Fibroblast of skin of left biceps (primary cell): ENCODE data around the gene PLD4.
"Not testable (repeated sequence)": the region's sequence is repeated elsewhere in the genome, so short reads cannot be mapped to it uniquely, and the experiment has no call there.

ENCODE experiments used
- DNase-seq, 2 experiments: peaks; one replicate each; pipeline ENCODE4 v3.0.0-alpha.2; 2013; ENCODE audit warnings: low read depth in 2 of 2

PLD4 gene

GRCh38 chr14:104940526-104941150 is 16.0 kb downstream of the PLD4 start:
- DNase-seq: no peak

- DNase-seq: no peak
Observed at GRCh38 chr14:104941508-104942365, 17.1 kb downstream of the PLD4 start.

GRCh38 chr14:104942586-104942985 is 17.9 kb downstream of the PLD4 start:
- no peak for DNase-seq

- DNase-seq: not testable (repeated sequence)
Observed at GRCh38 chr14:104943216-104944015, 18.7 kb downstream of the PLD4 start.

GRCh38 chr14:104944016-104944308 is 19.3 kb downstream of the PLD4 start:
- DNase-seq: not testable (repeated sequence)

GRCh38 chr14:104944436-104945205 is 19.9 kb downstream of the PLD4 start:
- DNase-seq: not testable (repeated sequence)

GRCh38 chr14:104945266-104945665 is 20.6 kb downstream of the PLD4 start:
- not testable (repeated sequence) for DNase-seq

GRCh38 chr14:104945986-104946965 is 21.6 kb downstream of the PLD4 start:
- not testable (repeated sequence) for DNase-seq

DNA sequence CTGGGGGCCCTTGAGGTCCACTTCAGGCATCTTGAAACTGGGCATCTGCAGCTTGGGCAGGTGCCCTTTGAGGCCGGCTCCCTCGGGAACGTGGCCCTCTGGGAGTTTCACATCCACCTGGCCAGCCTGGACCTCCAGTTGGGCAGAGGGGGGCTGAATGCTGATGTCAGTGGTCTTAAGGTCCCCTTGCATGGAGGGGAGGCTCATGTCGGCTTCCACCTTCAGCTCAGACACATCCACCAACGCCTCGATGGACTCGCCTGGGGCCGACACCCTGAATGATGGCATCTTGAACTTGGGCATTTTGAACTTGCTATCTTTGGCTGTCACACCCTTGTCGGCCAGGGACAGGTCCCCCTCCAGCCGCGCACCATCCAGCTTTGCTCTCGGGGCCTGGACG is 22.5 kb downstream of the PLD4 start:
- DNase-seq: not testable (repeated sequence)

GRCh38 chr14:104947881-104948735 is 23.4 kb downstream of the PLD4 start:
- not testable (repeated sequence) for DNase-seq

GRCh38 chr14:104948736-104949031 is 24.0 kb downstream of the PLD4 start:
- no peak for DNase-seq

DNA sequence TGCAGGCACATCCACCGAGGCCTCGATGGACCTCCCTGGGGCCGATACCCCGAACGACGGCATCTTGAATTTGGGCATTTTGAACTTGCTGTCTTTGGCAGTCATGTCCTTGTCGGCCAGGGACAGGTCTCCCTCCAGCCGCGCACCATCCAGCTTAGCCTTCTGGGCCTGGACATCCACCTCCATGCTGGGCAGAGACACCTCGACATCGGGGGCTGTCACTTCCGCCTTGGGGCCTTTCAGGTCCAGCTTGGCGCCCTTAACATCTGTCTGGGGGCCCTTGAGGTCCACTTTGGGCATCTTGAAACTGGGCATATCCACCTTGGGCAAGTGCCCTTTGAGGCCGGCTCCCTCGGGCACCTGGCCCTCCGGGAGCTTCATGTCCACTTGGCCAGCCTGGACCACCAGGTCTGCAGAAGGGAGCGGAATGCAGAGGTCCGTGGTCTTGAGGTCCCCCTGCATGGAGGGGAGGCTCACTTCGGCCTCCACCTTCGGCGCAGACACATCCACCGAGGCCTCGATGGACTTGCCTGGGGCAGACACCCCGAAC is 24.8 kb downstream of the PLD4 start:
- DNase-seq: not testable (repeated sequence)

GRCh38 chr14:104950021-104950420 is 25.3 kb downstream of the PLD4 start:
- DNase-seq: no peak

GRCh38 chr14:104950701-104951100 is 26.0 kb downstream of the PLD4 start:
- DNase-seq: not testable (repeated sequence)

DNA sequence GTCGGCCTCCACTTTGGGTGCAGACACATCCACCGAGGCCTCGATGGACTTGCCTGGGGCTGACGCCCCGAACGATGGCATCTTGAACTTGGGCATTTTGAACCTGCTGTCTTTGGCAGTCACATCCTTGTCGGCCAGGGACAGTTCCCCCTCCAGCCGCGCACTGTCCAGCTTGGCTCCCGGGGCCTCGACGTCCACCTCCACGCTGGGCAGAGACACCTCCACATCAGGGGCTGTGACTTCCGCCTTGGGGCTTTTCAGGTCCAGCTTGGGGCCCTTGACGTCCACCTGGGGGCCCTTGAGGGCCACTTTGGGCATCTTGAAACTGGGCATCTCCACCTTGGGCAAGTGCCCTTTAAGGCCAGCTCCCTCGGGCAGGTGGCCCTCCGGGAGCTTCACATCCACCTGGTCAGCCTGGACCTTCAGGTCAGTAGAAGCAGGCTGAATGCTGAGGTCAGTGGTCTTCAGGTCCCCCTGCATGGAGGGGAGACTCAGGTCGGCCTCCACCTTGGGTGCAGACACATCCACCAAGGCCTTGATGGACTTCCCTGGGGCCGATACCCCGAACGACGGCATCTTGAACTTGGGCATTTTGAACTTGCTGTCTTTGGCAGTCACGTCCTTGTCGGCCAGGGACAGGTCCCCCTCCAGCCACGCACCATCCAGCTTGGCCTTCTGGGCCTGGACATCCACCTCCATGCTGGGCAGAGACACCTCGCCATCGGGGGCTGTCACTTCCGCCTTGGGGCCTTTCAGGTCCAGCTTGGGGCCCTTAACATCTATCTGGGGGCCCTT is 27.4 kb downstream of the PLD4 start:
- not testable (repeated sequence) for DNase-seq

- DNase-seq: no peak
Observed at GRCh38 chr14:104953097-104953496, 28.4 kb downstream of the PLD4 start.

- no peak for DNase-seq
Observed at GRCh38 chr14:104953896-104954656, 29.4 kb downstream of the PLD4 start.
